GF-D8 (cell line): ENCODE measurements around the gene CASP12.

ENCODE experiments used
- DNase-seq: peaks from one replicate; lab custom pipeline; 2025; lab: John Stamatoyannopoulos, UW

The CASP12 gene

GRCh38 chr11:104892723-104893511 is 5.3 kb downstream of the CASP12 start:
- DNase-seq, result no peak

DNA sequence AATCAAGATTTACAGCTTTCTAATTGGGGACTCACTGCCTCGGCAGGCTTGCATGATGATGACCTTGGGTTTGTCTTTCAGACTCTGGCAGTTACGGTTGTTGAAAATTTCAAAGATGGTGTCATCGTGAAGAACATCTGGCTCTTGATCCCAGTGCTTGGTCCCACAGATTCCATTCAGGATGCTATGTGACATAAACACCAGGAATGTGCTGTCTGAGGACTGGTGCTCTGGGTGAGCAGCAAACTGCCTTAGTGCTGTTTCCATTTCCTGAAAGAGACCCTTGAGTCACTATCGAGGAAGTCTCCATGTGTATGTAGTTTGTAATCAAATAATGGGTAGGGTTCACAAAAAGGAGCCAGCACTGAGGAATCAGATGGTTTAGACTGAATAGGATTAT is 7.1 kb downstream of the CASP12 start:
- no peak for DNase-seq

DNA sequence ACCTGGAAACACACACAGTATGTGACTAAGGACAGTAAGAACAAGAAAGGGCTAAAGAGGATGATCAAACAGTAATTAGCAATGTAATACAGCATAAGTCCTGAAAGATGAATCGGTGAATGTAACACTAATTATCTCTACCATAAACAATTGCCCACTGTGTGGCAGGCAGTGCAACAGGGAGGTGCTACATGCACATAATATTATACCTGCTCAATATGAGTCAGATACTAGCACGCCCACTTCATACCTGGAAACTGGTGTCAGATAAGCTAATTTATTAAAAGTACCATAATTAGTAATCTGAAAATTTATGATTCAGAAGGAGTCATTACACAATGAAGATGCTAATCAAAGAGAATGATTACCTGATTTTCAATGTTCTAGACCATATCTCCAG is 14.9 kb downstream of the CASP12 start:
- no peak for DNase-seq

GRCh38 chr11:104881117-104881794 is 17.0 kb downstream of the CASP12 start:
- no peak for DNase-seq

DNA sequence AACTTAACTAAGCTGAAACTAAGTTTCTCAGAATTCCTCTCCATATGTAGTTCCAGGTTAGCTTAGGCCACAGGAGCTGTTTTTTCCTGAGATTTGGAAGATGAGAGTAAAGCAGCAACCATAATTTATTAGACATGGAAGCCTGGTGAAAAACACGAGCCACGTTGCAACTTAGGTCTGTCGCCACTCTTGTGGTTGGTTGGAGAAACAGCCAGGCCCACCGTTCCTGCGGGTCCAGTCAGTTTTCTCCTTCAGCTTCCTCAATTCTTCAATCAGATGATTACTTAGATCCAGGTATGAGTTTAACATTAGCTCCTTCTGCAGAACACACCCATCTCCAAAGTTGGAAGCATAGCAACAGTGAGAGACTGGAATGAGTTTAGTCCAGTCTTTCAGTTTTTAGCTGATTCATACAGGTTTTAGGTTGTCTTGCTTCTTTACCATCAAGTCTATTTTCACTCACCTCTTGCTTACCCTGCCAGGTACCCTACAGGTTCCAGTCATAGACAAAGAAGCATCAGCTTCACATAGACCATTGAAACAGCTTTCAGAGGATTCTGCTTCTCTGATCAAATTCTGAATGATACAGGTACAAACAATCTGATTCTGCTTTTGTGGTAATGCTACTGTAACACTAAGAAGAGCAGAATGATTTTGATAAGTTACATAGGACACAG is 18.6 kb downstream of the CASP12 start:
- no peak for DNase-seq

DNA sequence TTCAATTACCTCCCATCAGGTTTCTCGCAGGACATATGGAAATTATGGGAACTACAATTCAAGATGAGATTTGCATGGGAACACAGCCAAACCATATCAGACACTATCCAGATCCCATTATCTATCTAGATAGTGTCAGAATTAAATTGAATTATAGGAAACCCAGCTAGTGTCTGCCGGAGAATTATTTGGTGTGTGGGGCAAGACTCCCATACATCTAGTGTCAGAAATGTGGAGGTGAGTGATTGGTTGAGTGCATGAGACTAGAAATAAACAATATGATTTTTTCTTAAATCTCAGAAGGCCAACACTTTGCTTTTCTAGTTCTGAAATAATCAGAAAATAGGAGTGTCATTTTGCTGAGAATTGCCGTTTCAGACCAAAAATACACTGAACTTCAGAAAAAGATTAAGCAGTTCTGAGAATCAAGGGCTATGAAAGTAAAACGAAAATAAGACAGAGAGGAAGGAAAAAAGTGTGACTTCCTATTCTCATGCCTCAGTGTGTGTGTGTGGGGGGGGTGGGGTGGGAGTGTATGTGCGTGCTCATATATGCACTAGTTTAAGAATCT is 21.3 kb downstream of the CASP12 start:
- no peak for DNase-seq

DNA sequence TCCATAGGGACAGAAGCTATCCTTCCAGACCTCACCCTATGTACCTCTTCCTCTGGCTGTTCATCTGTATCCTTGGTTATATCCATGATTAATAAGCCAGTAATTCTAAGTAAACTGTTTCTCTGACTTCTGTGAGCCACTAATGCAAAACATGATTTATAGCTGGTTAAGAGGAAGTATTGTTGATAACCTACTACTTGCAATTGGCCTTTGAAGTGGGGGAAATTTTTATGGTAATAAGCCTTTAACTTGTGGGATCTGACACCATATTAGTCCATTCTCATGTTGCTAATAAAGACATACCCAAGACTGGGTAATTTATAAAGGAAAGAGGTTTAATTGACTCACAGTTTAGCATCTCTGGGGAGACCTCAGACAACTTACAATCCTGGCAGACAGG is 21.9 kb downstream of the CASP12 start:
- DNase-seq, result no peak

- no peak for DNase-seq
Observed at GRCh38 chr11:104873252-104873651, 25.0 kb downstream of the CASP12 start.

DNA sequence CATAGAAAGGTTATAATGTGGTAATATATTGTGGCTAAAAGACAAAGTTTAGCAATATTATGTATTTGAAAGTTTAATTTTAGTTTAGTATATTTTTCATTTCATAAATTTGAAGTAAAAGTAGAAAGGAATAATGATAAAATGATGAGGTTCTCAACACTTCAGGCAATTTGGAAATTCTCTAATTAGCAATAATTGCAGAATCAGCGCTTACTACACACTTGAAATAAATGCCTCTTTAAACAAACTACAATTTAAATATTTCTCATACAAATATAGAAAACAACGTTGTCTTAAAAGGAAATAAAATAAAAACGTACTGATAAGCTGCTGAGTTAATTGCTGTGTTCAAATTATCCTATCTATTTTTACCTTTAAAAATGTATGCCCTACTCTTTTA is 25.9 kb downstream of the CASP12 start:
- DNase-seq, result no peak

GRCh38 chr11:104870910-104871309 is 27.4 kb downstream of the CASP12 start:
- no peak for DNase-seq

GRCh38 chr11:104866815-104867214 is 31.4 kb downstream of the CASP12 start:
- no peak for DNase-seq

- DNase-seq, result no peak
Observed at GRCh38 chr11:104858882-104859775, 39.1 kb downstream of the CASP12 start.

DNA sequence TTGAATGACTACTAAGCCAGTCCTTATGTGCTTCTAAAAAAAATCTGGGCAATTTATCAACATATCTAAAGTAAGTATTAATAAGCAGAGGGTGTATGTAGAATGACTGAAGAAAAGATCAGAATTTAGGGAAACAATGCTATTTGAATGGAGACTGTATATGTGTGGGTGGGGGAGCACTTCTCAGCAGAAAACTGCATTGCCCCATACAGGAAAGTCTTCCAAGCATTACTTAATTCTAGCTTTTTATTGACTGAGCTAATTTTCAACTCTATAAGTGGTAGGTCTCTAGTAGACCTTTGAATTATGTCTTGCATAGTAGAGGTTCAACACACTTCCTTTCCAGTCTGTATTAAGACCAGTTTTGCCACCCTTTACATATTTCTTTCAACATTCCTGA is 41.7 kb downstream of the CASP12 start:
- no peak for DNase-seq

DNA sequence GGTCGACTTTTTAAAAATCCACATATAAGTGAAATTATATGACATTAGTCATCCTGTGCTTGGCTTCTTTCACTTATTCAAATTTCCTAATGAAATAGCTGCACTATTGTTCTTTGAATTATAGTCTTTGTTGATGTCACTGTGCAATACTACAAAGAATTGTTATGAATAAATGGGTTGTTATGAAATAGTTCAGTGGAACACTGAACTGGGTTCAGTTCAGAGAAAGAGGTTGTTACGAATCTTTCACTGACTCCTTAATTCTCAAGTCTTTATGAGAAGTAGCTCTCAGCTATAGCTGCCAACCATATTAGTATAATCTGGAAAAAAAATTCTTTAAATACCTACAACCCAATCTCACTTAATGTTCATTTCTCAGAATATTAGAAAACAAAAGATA is 42.3 kb downstream of the CASP12 start:
- no peak for DNase-seq

GRCh38 chr11:104853276-104853675 is 45.0 kb downstream of the CASP12 start:
- DNase-seq, result no peak

- no peak for DNase-seq
Observed at GRCh38 chr11:104852811-104853210, 45.4 kb downstream of the CASP12 start.

GRCh38 chr11:104846216-104846615 is 52.0 kb downstream of the CASP12 start:
- DNase-seq, result no peak

- DNase-seq, result peak; percentile 43
Observed at GRCh38 chr11:104844451-104844850, 53.8 kb downstream of the CASP12 start.

DNA sequence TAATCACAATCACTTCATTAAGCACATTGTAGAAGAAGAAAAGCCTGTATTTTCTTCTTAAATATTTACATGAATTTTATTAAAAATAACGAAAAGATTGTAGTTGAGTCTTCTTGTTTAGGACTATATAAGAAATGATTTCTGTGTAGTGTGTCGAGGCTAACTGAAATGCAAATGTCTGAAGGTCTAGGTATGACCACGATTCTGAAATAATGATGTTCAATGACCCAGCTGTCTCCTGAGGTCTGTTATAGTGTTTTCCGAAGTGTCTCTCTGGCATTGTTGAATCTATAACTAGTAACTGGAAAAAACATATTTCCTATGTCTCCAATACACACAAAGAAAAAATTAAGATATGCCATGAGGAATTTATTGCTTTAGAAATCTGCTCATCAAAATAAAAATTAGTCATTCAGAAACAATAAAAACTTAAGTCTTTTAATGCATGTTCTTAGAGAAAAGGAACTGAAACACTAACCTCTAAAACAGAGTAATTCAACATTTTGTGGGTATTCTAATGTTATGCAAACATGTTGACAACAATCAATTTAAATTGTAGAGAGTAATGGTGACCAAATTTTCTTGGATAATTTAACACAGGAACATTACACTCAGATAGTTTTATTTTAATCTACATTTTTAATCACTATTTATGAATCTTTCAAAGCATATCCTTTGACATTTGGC is 55.0 kb downstream of the CASP12 start:
- DNase-seq, result no peak

DNA sequence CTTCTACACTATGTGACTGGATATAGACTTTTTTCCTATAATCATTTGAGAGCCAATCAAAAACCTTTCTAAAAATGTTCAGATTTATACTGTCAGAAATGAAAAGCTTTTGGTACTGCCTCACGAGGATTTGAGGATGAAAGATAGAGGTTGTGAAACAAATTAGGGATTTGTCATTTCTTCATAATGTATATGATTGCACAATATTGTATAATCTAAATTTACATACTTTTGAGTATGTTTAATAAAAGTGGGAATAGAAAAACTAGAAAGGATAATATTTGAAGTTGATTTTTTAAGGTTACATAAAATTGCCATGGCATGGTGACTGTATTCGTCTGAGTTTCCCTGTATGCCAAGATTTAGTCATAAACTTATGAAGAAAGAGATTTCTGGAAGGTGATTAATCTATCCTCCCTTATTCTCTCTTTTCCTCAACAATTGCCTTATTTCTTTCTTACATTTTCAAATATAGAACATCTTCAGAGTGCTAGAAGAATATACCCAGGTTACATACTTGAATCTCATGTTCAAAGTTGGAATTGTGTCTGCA is 56.2 kb downstream of the CASP12 start:
- DNase-seq, result no peak

- no peak for DNase-seq
Observed at GRCh38 chr11:104841185-104841584, 57.1 kb downstream of the CASP12 start.
